Small intestine (tissue), 16 donors: ENCODE data around the gene XIRP1. TPM values are rescaled to one million over a fixed set of nuclear protein-coding genes. Genes with fewer than 3 reads are reported as not detected.

Source experiments
- DNase-seq, 2 donors: peaks; one replicate each; pipeline versions ENCODE4 v3.0.0 to v3.0.0-alpha.2; 2013
- FAIRE-seq: peaks from 2 replicates; lab custom pipeline; 2012; peaks lifted over from hg19 to GRCh38; lab: Jason Lieb, UNC
- H3K27ac ChIP-seq, 3 donors: one replicate each; pipeline ENCODE4 v1.5.1; 2013; ENCODE audit warnings: low read length in 2 of 3, mild to moderate bottlenecking in 2 of 3, control low read depth in 1 of 3, inconsistent platforms in 1 of 3, low read depth in 1 of 3, moderate library complexity in 1 of 3
- H3K27me3 ChIP-seq, 3 donors: one replicate each; pipeline ENCODE4 v1.6.1; 2013; ENCODE audit warnings: low read length in 3 of 3, inconsistent platforms in 1 of 3; ENCODE audit not compliant: control insufficient read depth in 3 of 3, insufficient read depth in 3 of 3
- H3K36me3 ChIP-seq, 3 donors: one replicate each; pipeline ENCODE4 v1.6.1; 2013; ENCODE audit warnings: low read length in 3 of 3, inconsistent platforms in 1 of 3, low read depth in 1 of 3, mild to moderate bottlenecking in 1 of 3, moderate library complexity in 1 of 3; ENCODE audit not compliant: control insufficient read depth in 3 of 3, insufficient read depth in 2 of 3
- H3K4me1 ChIP-seq, 3 donors: one replicate each; pipeline ENCODE4 v1.6.1; 2013; ENCODE audit warnings: low read length in 2 of 3, inconsistent platforms in 1 of 3, low read depth in 1 of 3, mild to moderate bottlenecking in 1 of 3, moderate library complexity in 1 of 3; ENCODE audit not compliant: control insufficient read depth in 3 of 3, insufficient read depth in 2 of 3
- H3K4me3 ChIP-seq, 3 donors: one replicate each; pipeline ENCODE4 v1.5.1; 2013; ENCODE audit warnings: low read length in 3 of 3, control low read depth in 1 of 3, inconsistent platforms in 1 of 3, low read depth in 1 of 3, mild to moderate bottlenecking in 1 of 3, moderate library complexity in 1 of 3
- H3K9me3 ChIP-seq, 2 donors: one replicate each; pipeline ENCODE4 v1.6.1; 2013; ENCODE audit warnings: low read depth in 1 of 2, low read length in 1 of 2; ENCODE audit not compliant: control insufficient read depth in 2 of 2, insufficient read depth in 1 of 2
- WGBS, 3 donors: extraction: QIAGEN DNeasy Blood & Tissue Kit; methylation state at CpG; one replicate each; pipeline ENCODE4 v1.1.7; 2013; 5-methylcytosine and 5-hydroxymethylcytosine counted together
- long read RNA-seq, 10 donors: transcript quantifications; one replicate each; lab custom pipeline, GENCODE V29; 2026
- polyA plus RNA-seq, 4 donors: library from polyadenylated mRNA; stranded (reverse) in 3 of 4; unstranded in 1 of 4; fragments of 200-250 nt in 3 of 4; fragments of 120-200 nt in 1 of 4; gene quantifications; one replicate each; pipeline versions ENCODE4 v1.2.1 to v1.2.3, GENCODE V29; 2013
- donor health status: healthy with polysubstance abuse.
- donor health status: control.
- donor health status: control.
- donor health status: Bipolar disorder and iron deficiency.
- donor health status: healthy.

XIRP1 gene, protein sequence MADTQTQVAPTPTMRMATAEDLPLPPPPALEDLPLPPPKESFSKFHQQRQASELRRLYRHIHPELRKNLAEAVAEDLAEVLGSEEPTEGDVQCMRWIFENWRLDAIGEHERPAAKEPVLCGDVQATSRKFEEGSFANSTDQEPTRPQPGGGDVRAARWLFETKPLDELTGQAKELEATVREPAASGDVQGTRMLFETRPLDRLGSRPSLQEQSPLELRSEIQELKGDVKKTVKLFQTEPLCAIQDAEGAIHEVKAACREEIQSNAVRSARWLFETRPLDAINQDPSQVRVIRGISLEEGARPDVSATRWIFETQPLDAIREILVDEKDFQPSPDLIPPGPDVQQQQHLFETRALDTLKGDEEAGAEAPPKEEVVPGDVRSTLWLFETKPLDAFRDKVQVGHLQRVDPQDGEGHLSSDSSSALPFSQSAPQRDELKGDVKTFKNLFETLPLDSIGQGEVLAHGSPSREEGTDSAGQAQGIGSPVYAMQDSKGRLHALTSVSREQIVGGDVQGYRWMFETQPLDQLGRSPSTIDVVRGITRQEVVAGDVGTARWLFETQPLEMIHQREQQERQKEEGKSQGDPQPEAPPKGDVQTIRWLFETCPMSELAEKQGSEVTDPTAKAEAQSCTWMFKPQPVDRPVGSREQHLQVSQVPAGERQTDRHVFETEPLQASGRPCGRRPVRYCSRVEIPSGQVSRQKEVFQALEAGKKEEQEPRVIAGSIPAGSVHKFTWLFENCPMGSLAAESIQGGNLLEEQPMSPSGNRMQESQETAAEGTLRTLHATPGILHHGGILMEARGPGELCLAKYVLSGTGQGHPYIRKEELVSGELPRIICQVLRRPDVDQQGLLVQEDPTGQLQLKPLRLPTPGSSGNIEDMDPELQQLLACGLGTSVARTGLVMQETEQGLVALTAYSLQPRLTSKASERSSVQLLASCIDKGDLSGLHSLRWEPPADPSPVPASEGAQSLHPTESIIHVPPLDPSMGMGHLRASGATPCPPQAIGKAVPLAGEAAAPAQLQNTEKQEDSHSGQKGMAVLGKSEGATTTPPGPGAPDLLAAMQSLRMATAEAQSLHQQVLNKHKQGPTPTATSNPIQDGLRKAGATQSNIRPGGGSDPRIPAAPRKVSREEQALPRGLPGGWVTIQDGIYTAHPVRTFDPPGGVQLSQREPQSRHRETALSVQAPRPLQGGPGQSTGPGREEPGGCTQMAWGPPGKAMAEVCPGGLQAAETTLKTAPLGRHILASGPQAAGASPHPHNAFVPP (N-terminal part only)
- polyA plus RNA-seq, result 1 to 10 TPM in 2 of 4 donors, under 1 TPM in 2; 0.15 to 5.4 (median 1.0) TPM
- long read RNA-seq, donor 1, result 0 reads
- long read RNA-seq, donor 2, result 0 reads
- long read RNA-seq, donor 3, result 0 reads
- long read RNA-seq, donor 4, result 0 reads
- long read RNA-seq, donor 5, result 0 reads
- long read RNA-seq, donor 6, result 0 reads
- long read RNA-seq, donor 7, result 0 reads
- long read RNA-seq, donor 8, result 0 reads
- long read RNA-seq, donor 9, result 0 reads
- long read RNA-seq, donor 10, result 0 reads

- no peak within 1 kb of the TSS for H3K4me3 ChIP-seq
- no peaks in the 10 kb centered on the region for H3K36me3 ChIP-seq
- H3K27me3 ChIP-seq, result peaks cover 0 to 2% (median 0%) of the 10 kb centered on the region in 3 donors
- DNase-seq (no peak), FAIRE-seq (no peak)
- H3K4me1 ChIP-seq, result no peaks in the 10 kb centered on the region
- H3K9me3 ChIP-seq, result no peaks in the 10 kb centered on the region
- no peak within 1 kb of the TSS for H3K27ac ChIP-seq
- WGBS, 3 donors, result 72 to 73% (median 72%) methylated on average over 9 of the region's 9 CpGs
Observed at GRCh38 chr3:39192490-39193092, at the start of gene XIRP1. XIRP1 (minus strand) TSS chr3:39192595; CDS start chr3:39189445, 3,150 bp downstream.

DNA sequence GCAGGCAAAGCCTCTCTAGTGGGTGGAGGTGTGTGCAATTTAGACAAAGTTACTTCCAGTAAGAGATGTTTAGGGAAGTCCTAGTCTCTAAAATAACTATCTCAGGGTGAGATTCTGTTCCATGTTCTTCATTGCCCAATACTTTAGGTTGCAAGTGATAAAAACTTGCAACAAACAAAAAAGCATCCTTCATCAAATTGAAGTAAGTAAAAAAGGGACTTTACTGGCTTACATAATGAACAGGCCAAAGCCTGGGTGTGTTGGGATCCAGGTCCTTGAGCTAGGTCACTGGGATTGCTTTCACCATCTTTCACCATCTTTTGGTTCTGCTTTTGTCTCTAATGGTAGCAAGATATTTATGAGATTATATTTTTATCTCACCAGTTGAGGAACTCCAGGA is 49.2 kb upstream of the XIRP1 start:
- no peaks in the 10 kb centered on the region for H3K9me3 ChIP-seq
- H3K27me3 ChIP-seq, result peaks cover 0 to 5% (median 0%) of the 10 kb centered on the region in 3 donors
- no peaks in the 10 kb centered on the region for H3K36me3 ChIP-seq
- no peak overlapping the region for H3K4me3 ChIP-seq
- H3K4me1 ChIP-seq, result no peaks in the 10 kb centered on the region
- FAIRE-seq (no peak), DNase-seq (no peak)
- H3K27ac ChIP-seq, result no peak overlapping the region

DNA sequence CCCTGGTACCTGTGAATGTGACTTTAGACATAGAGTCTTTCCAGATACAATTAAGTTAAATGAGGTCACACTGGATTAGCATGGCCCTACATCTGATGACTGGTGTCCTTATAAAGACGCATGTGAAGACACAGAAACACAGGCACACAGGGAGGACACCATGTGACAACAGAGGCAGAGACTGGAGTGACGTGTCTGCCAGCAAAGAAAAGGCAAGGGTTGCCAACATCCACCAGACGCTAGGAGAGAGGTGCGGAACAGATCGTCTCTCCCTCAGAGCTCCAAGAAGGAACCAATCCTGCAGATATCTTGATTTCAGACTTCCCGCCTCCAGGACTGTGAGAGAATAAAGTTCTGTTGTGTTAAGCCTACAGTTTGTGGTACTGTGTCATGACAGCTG is 44.6 kb upstream of the XIRP1 start:
- H3K4me1 ChIP-seq, result no peaks in the 10 kb centered on the region
- H3K4me3 ChIP-seq, result no peak overlapping the region
- no peak overlapping the region for H3K27ac ChIP-seq
- no peaks in the 10 kb centered on the region for H3K36me3 ChIP-seq
- 79 to 90% (median 82%) methylated on average over 6 of the region's 6 CpGs for WGBS, 3 donors
- H3K27me3 ChIP-seq, result peaks cover 0 to 10% (median 0%) of the 10 kb centered on the region in 3 donors
- no peak for FAIRE-seq
- DNase-seq, result no peak
- H3K9me3 ChIP-seq, result no peaks in the 10 kb centered on the region

GRCh38 chr3:39234651-39235050 is 42.3 kb upstream of the XIRP1 start:
- H3K27ac ChIP-seq, result no peak overlapping the region
- WGBS, 3 donors, result 8 to 24% (median 14%) methylated on average over 2 of the region's 2 CpGs
- peaks cover 0 to 10% (median 0%) of the 10 kb centered on the region in 3 donors for H3K27me3 ChIP-seq

DNA sequence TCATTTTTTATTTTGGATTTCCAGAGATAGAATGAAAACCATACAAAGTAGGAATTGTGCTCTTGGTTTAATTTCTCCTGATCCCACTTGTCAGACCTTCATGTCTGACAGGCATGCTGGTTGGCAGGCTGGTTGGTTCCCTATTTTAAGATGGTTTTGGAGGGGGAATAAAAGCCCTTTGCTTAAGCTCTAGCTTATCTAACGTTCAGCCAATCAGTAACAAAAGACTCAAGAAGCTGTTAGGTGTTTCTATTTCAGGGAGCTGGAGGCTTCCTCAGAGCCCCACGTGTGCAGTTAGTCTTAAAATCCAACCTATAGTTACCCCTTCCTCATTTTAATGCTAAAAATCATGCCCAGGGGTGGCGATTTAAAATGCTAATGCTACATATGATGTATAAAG is 40.5 kb upstream of the XIRP1 start:
- DNase-seq (no peak), FAIRE-seq (no peak)
- Histone ChIP-seq H3K27ac (no peak overlapping the region), H3K27me3 (peaks cover 0 to 7% (median 0%) of the 10 kb centered on the region in 3 donors), H3K4me1 (no peaks in the 10 kb centered on the region), H3K9me3 (no peaks in the 10 kb centered on the region), H3K36me3 (no peaks in the 10 kb centered on the region), H3K4me3 (no peak overlapping the region)
- 37 to 41% (median 39%) methylated on average over 3 of the region's 3 CpGs for WGBS, 3 donors

More at GRCh38 chr3:39234651-39235050, 42.3 kb upstream of the XIRP1 start:
- Histone ChIP-seq H3K36me3 (no peaks in the 10 kb centered on the region), H3K4me1 (no peaks in the 10 kb centered on the region), H3K4me3 (no peak overlapping the region), H3K9me3 (no peaks in the 10 kb centered on the region)
- no peak for FAIRE-seq
- peak; percentile 12 to 32 for DNase-seq

- WGBS, 3 donors, result 73 to 91% (median 82%) methylated on average over 1 of the region's 1 CpG
- FAIRE-seq, result no peak
Observed at GRCh38 chr3:39230453-39230852, 38.1 kb upstream of the XIRP1 start.

GRCh38 chr3:39228496-39228895 is 36.1 kb upstream of the XIRP1 start:
- no peak for DNase-seq
- Histone ChIP-seq H3K27ac (no peak overlapping the region), H3K36me3 (no peaks in the 10 kb centered on the region), H3K4me1 (no peaks in the 10 kb centered on the region), H3K27me3 (no peaks in the 10 kb centered on the region), H3K9me3 (no peaks in the 10 kb centered on the region), H3K4me3 (no peak overlapping the region)
- 60 to 71% (median 71%) methylated on average over 3 to 4 of the region's 4 CpGs for WGBS, 3 donors
- FAIRE-seq, result no peak

More at GRCh38 chr3:39230453-39230852, 38.1 kb upstream of the XIRP1 start:
- no peak for DNase-seq
- no peaks in the 10 kb centered on the region for H3K4me1 ChIP-seq
- no peak overlapping the region for H3K4me3 ChIP-seq
- no peaks in the 10 kb centered on the region for H3K36me3 ChIP-seq
- H3K9me3 ChIP-seq, result no peaks in the 10 kb centered on the region
- no peak overlapping the region for H3K27ac ChIP-seq
- peaks cover 0 to 4% (median 0%) of the 10 kb centered on the region in 3 donors for H3K27me3 ChIP-seq
